ENCODE data around the gene CRB3.

The CRB3 gene

GRCh38 chr19:6484831-6485230 lies 20.8 kb downstream of the CRB3 start:
- no peak for DNase-seq (ENCODE audit: low spot score)
- no peak overlapping the region for H3K27ac ChIP-seq
- ChIA-PET POLR2A (ENCODE audit: low non-redundant PET) (no interaction called here), CTCF (no interaction called here)
- no peak for TF ChIP-seq CTCF (conservative IDR thresholded peaks at IDR 0.05; ENCODE audit: low read depth)

GRCh38 chr19:6489278-6490061 lies 25.4 kb downstream of the CRB3 start:
- no peak for TF ChIP-seq CTCF (conservative IDR thresholded peaks at IDR 0.05; ENCODE audit: low read depth)
- POLR2A ChIA-PET (ENCODE audit: low non-redundant PET): no interaction called here
- no peak overlapping the region for H3K27ac ChIP-seq
- DNase-seq (ENCODE audit: low spot score): no peak
- CTCF ChIA-PET: interaction anchor here (0.7 kb wide), 1 partner anchor 363 kb away, joined by 3 read pairs; no protein-coding TSS in a partner anchor

- ChIA-PET CTCF (interaction anchor here (0.7 kb wide), 1 partner anchor 364 kb away, joined by 3 read pairs; no protein-coding TSS in a partner anchor), POLR2A (ENCODE audit: low non-redundant PET) (no interaction called here)
- no peak overlapping the region for H3K27ac ChIP-seq
- no peak for TF ChIP-seq CTCF (conservative IDR thresholded peaks at IDR 0.05; ENCODE audit: low read depth)
- no peak for DNase-seq (ENCODE audit: low spot score)
Observed at GRCh38 chr19:6490134-6490533, 26.1 kb downstream of the CRB3 start.

- ChIA-PET POLR2A (ENCODE audit: low non-redundant PET) (no interaction called here), CTCF (interaction anchor here (0.6 kb wide), 1 partner anchor 112 kb away, joined by 3 read pairs; no protein-coding TSS in a partner anchor)
- TF ChIP-seq CTCF (conservative IDR thresholded peaks at IDR 0.05; ENCODE audit: low read depth): no peak
- no peak for DNase-seq (ENCODE audit: low spot score)
- H3K27ac ChIP-seq: no peak overlapping the region
Observed at GRCh38 chr19:6491802-6492592, 27.9 kb downstream of the CRB3 start.

GRCh38 chr19:6494438-6495036 lies 30.5 kb downstream of the CRB3 start:
- CTCF ChIA-PET: no interaction called here
- POLR2A ChIA-PET (ENCODE audit: low non-redundant PET): no interaction called here
- no peak for TF ChIP-seq CTCF (conservative IDR thresholded peaks at IDR 0.05; ENCODE audit: low read depth)
- H3K27ac ChIP-seq: no peak overlapping the region
- no peak for DNase-seq (ENCODE audit: low spot score)

GRCh38 chr19:6495947-6496346 lies 31.9 kb downstream of the CRB3 start:
- ChIA-PET POLR2A (ENCODE audit: low non-redundant PET) (no interaction called here), CTCF (no interaction called here)
- DNase-seq (ENCODE audit: low spot score): no peak
- no peak overlapping the region for H3K27ac ChIP-seq
- no peak for TF ChIP-seq CTCF (conservative IDR thresholded peaks at IDR 0.05; ENCODE audit: low read depth)
